CD14-positive monocyte (primary cell): ENCODE measurements around the gene WNT16. TPM values are rescaled to one million over a fixed set of nuclear protein-coding genes. Genes with fewer than 3 reads are reported as not detected.

Experiments used
- DNase-seq, 3 donors: peaks; one replicate each; pipeline ENCODE4 v3.0.0-alpha.2; 2011 to 2022
- H2AFZ ChIP-seq: 2 replicates; pipeline ENCODE4 v1.6.0; 2012; ENCODE audit warnings: mild to moderate bottlenecking, low read depth, low read length, inconsistent platforms; ENCODE audit not compliant: insufficient read depth, poor library complexity, severe bottlenecking
- H3K27ac ChIP-seq, 2 donors: 1 replicate in 1 of 2; 2 replicates in 1 of 2; pipeline ENCODE4 v1.5.1; 2012 to 2013; ENCODE audit warnings: low read length in 2 of 2, control low read depth in 1 of 2, inconsistent platforms in 1 of 2, low read depth in 1 of 2, mild to moderate bottlenecking in 1 of 2
- H3K27me3 ChIP-seq, 2 donors: one replicate each; pipeline versions ENCODE4 v1.6.0 to v1.6.1; 2011 to 2013; ENCODE audit warnings: low read length in 2 of 2; ENCODE audit not compliant: control insufficient read depth in 2 of 2, insufficient read depth in 2 of 2
- H3K36me3 ChIP-seq, 2 donors: replicated peaks in 1 of 2; 1 replicate in 1 of 2; 2 replicates in 1 of 2; pipeline versions ENCODE4 v1.5.1 to v1.6.1; 2012 to 2013; ENCODE audit warnings: low read length in 2 of 2, control low read depth in 1 of 2, inconsistent platforms in 1 of 2, mild to moderate bottlenecking in 1 of 2; ENCODE audit not compliant: insufficient read depth in 2 of 2, control insufficient read depth in 1 of 2
- H3K4me1 ChIP-seq, 2 donors: 1 replicate in 1 of 2; 2 replicates in 1 of 2; pipeline versions ENCODE4 v1.5.1 to v1.6.1; 2012 to 2013; ENCODE audit warnings: low read length in 2 of 2, control low read depth in 1 of 2, inconsistent platforms in 1 of 2, mild to moderate bottlenecking in 1 of 2, moderate library complexity in 1 of 2; ENCODE audit not compliant: insufficient read depth in 2 of 2, control insufficient read depth in 1 of 2
- H3K4me2 ChIP-seq: replicated peaks from 2 replicates; pipeline ENCODE3; 2012; ENCODE audit warnings: low read length, moderate library complexity, mild to moderate bottlenecking; ENCODE audit not compliant: poor library complexity, severe bottlenecking; ENCODE audit errors: extremely low read depth
- H3K4me3 ChIP-seq, 3 experiments: fragments of 200-600 bp in 1 of 3; sonication (generic) in 1 of 3; replicated peaks in 1 of 3; 1 replicate in 2 of 3; 2 replicates in 1 of 3; pipeline ENCODE4 v1.5.1; 2011 to 2013; ENCODE audit warnings: low read length in 3 of 3, mild to moderate bottlenecking in 3 of 3, control low read depth in 2 of 3, low read depth in 2 of 3, inconsistent platforms in 1 of 3, moderate library complexity in 1 of 3
- H3K79me2 ChIP-seq: 2 replicates; pipeline ENCODE4 v1.6.0; 2012; ENCODE audit warnings: mild to moderate bottlenecking, control low read depth, inconsistent platforms, low read length, moderate library complexity; ENCODE audit not compliant: insufficient read depth
- H3K9ac ChIP-seq: 2 replicates; pipeline ENCODE4 v1.6.0; 2017; ENCODE audit warnings: low read length, mild to moderate bottlenecking; ENCODE audit not compliant: insufficient read depth, poor library complexity, severe bottlenecking
- H3K9me3 ChIP-seq, 2 donors: replicated peaks in 1 of 2; 1 replicate in 1 of 2; 2 replicates in 1 of 2; pipeline versions ENCODE4 v1.5.1 to v1.6.1; 2012 to 2013; ENCODE audit warnings: low read length in 2 of 2, control low read depth in 1 of 2; ENCODE audit not compliant: control insufficient read depth in 1 of 2, insufficient read depth in 1 of 2
- H4K20me1 ChIP-seq: 2 replicates; pipeline ENCODE4 v1.6.0; 2012; ENCODE audit warnings: mild to moderate bottlenecking, low read length, control low read depth, moderate library complexity; ENCODE audit not compliant: insufficient read depth
- H3K27ac Mint-ChIP-seq, 7 donors: one replicate each; pipeline ENCODE4 v1.8.0; 2020; ENCODE audit warnings: mild to moderate bottlenecking in 7 of 7, mixed read lengths in 7 of 7, moderate library complexity in 6 of 7, inconsistent platforms in 2 of 7
- H3K27me3 Mint-ChIP-seq, 3 donors: one replicate each; pipeline ENCODE4 v1.8.0; 2021 to 2022; ENCODE audit warnings: low read depth in 3 of 3, mild to moderate bottlenecking in 3 of 3, mixed read lengths in 3 of 3, moderate library complexity in 3 of 3, inconsistent platforms in 1 of 3
- H3K36me3 Mint-ChIP-seq, 2 donors: one replicate each; pipeline ENCODE4 v1.8.0; 2020; ENCODE audit warnings: mixed read lengths in 2 of 2, inconsistent platforms in 1 of 2, mild to moderate bottlenecking in 1 of 2
- H3K4me1 Mint-ChIP-seq: one replicate; pipeline ENCODE4 v1.8.0; 2020; ENCODE audit warnings: mild to moderate bottlenecking, mixed read lengths
- H3K4me3 Mint-ChIP-seq, 2 donors: one replicate each; pipeline ENCODE4 v1.8.0; 2020; ENCODE audit warnings: mild to moderate bottlenecking in 2 of 2, mixed read lengths in 2 of 2, moderate library complexity in 1 of 2
- H3K9me3 Mint-ChIP-seq, 7 donors: one replicate each; pipeline ENCODE4 v1.8.0; 2020 to 2022; ENCODE audit warnings: mixed read lengths in 7 of 7, mild to moderate bottlenecking in 6 of 7, moderate library complexity in 6 of 7, inconsistent platforms in 2 of 7
- WGBS: methylation state at CpG from one replicate; pipeline ENCODE4 v1.1.5; 2013; ENCODE audit warnings: missing lambda C conversion rate; ENCODE audit not compliant: insufficient coverage; 5-methylcytosine and 5-hydroxymethylcytosine counted together
- intact Hi-C, 2 donors: fragments of 100-400 bp; cut with micrococcal nuclease; formaldehyde crosslinking; loops; one replicate each; pipeline versions ENCODE4 v1.15.0 to v1.15.1; 2023
- polyA plus RNA-seq, 3 donors: library from polyadenylated mRNA; depleted of rRNA in 1 of 3; unstranded in 2 of 3; stranded (reverse) in 1 of 3; fragments of 300-500 nt in 2 of 3; fragments of >200 nt in 1 of 3; fragmentation: Illumina TruSeq in 2 of 3; gene quantifications; 1 replicate in 2 of 3; 2 replicates in 1 of 3; pipeline ENCODE4 v1.2.3, GENCODE V29; 2012 to 2021
- TF ChIP-seq, protein P1 (sequence below): fragments of 200-600 bp; IDR thresholded peaks from one replicate; pipeline ENCODE4 v1.8.0; 2022; ENCODE audit warnings: antibody characterized with exemption, mild to moderate bottlenecking

WNT16 gene
- polyA plus RNA-seq, 3 donors = 0.05 TPM; not detected in 2

DNA sequence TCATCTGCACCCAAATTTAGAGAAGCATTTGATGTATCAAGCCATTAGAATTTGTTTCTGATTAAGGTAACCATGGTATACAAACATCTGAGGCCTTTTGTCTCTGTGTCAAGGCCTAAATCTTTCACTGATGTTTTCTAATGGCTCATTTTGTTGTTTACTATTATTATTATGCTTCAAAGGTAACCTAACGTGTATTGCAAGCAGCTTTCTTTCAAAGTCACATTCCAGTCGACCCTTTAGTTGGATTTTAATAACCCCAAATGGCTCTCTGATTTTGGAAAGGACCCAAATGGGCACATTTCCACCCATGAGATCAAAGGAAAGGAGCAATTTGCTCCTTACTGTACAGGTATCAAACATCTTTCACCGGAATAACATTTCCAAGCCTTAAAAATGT, 46.7 kb upstream of the WNT16 start:
- Histone ChIP-seq H2AFZ (no peak overlapping the region), H3K27me3 (no peaks in the 10 kb centered on the region), H3K9me3 (peaks cover 11 to 12% of the 10 kb centered on the region in 2 donors), H3K4me3 (no peak overlapping the region), H3K4me1 (no peaks in the 10 kb centered on the region), H3K4me2 (no peak overlapping the region), H3K79me2 (no peaks in the 10 kb centered on the region), H3K9ac (no peak overlapping the region), H3K36me3 (no peaks in the 10 kb centered on the region), H3K27ac (no peak overlapping the region), H4K20me1 (no peaks in the 10 kb centered on the region)
- TF ChIP-seq, protein P1, sequence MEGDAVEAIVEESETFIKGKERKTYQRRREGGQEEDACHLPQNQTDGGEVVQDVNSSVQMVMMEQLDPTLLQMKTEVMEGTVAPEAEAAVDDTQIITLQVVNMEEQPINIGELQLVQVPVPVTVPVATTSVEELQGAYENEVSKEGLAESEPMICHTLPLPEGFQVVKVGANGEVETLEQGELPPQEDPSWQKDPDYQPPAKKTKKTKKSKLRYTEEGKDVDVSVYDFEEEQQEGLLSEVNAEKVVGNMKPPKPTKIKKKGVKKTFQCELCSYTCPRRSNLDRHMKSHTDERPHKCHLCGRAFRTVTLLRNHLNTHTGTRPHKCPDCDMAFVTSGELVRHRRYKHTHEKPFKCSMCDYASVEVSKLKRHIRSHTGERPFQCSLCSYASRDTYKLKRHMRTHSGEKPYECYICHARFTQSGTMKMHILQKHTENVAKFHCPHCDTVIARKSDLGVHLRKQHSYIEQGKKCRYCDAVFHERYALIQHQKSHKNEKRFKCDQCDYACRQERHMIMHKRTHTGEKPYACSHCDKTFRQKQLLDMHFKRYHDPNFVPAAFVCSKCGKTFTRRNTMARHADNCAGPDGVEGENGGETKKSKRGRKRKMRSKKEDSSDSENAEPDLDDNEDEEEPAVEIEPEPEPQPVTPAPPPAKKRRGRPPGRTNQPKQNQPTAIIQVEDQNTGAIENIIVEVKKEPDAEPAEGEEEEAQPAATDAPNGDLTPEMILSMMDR = no peak
- intact Hi-C loops = no loop called here
- Mint-ChIP-seq H3K27me3 (peaks cover 0 to 1% (median 0%) of the 10 kb centered on the region in 3 donors), H3K4me1 (no peaks in the 10 kb centered on the region), H3K27ac (no peak overlapping the region), H3K9me3 (peaks cover 10 to 29% (median 22%) of the 10 kb centered on the region in 7 donors), H3K4me3 (no peak overlapping the region), H3K36me3 (no peaks in the 10 kb centered on the region)
- WGBS = no CpG with 5 or more reads among the region's 3 CpGs
- DNase-seq = no peak

DNA sequence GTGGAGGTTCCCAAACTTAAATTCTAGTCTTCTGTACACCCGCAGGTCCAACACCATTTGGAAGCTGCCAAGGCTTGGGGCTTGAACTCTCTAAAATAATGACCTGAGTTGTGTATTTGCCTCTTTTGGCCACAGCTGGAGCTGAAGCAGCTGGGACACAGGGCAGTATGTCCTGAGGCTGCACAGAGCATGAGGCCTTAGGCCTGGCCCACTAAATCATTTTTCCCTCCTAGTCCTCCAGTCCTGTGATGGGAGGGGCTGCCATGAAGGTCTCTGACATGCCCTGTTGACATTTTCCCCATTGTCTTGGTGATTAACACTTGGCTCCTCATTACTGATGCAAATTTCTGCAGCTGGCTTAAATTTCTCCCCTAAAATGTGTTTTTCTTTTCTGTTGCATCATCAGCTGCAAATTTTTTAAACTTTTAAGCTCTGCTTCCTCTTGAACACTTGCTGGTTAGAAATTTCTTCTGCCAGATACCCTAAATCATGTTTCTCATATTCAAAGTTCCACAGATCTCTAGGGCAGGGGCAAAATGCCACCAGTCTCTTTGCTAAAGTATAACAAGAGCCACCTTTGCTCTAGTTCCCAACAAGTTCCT, 43.6 kb upstream of the WNT16 start:
- Histone ChIP-seq H3K79me2 (no peaks in the 10 kb centered on the region), H3K27me3 (no peaks in the 10 kb centered on the region), H4K20me1 (no peaks in the 10 kb centered on the region), H3K36me3 (no peaks in the 10 kb centered on the region), H3K4me2 (no peak overlapping the region), H3K4me3 (no peak overlapping the region), H3K27ac (no peak overlapping the region), H3K4me1 (no peaks in the 10 kb centered on the region), H2AFZ (no peak overlapping the region), H3K9ac (no peak overlapping the region), H3K9me3 (peaks cover 11 to 12% of the 10 kb centered on the region in 2 donors)
- no peaks in the 10 kb centered on the region for H3K36me3 Mint-ChIP-seq
- intact Hi-C loops = no loop called here
- peaks cover 10 to 32% (median 22%) of the 10 kb centered on the region in 7 donors for H3K9me3 Mint-ChIP-seq
- TF ChIP-seq, protein P1 = no peak
- H3K4me3 Mint-ChIP-seq = no peak overlapping the region
- no peaks in the 10 kb centered on the region for H3K27me3 Mint-ChIP-seq
- DNase-seq = no peak
- no peak overlapping the region for H3K27ac Mint-ChIP-seq
- H3K4me1 Mint-ChIP-seq = no peaks in the 10 kb centered on the region
- 100% methylated on average over 1 of the region's 1 CpG for WGBS
